SKM-1 treated with dmso at 0.1 percent for 144 hours (cell line): ENCODE results near the gene ASXL3.
A peak's percentile ranks its signal among the peaks of the same experiment; 100 is the strongest.

Experiments used
- DNase-seq: peaks from one replicate; lab custom pipeline; 2025; ENCODE audit not compliant: unreplicated experiment; lab: John Stamatoyannopoulos, UW

The ASXL3 gene

DNA sequence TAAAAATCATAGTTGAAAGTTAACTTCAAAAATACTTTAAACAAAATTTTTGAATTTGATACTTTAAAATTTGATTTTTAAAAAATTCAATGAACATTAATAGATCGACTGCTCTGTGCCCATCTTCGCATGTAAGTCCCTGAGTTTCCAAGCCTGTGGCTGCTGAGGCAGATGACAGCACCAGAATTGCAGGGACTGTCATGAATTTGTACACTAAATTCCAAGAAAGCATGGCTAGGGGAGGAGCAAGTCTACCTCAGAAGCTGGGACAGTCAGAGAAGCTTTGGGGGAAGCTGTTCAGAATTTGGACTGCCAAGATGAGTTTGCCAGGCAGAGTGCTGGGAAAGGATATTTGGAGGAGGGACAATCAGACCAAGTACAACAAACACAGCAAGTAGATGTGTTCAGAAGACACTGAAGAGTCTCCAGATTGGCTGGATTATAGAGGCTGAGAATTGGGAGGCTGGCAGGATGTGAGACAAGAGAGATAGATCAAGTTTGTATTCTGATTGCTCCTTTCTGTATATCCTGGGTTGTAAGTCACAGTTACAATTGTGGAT, 79.0 kb downstream of the ASXL3 start:
- no peak for DNase-seq

DNA sequence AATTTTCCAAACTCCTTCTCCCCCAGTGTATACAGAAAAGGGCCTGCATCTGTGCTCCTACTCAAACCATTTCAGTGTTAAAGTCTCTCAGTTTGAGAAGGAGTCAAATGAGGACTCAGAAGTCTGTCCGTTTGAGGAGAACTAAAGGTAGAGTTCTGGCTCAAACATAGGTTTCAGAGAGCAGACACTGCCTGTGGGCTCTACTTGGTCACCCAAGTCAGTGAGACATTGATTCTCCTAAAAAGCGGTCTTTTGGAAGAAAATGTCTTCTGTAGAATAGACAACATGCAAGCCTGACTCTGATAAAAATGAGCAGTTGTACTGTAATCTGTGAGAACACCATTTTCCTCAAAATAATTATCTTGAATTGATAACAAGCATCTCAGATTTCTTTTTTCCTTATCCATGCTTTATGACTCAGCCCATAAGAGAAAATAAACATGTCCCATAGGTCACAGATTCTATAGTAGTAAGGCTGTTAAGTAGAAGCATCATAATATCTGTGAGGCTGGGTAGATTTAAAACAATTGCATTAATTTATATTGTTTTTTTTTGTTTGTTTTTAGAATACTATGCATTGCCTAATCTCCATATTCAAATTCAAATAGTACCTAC, 82.8 kb downstream of the ASXL3 start:
- no peak for DNase-seq

DNA sequence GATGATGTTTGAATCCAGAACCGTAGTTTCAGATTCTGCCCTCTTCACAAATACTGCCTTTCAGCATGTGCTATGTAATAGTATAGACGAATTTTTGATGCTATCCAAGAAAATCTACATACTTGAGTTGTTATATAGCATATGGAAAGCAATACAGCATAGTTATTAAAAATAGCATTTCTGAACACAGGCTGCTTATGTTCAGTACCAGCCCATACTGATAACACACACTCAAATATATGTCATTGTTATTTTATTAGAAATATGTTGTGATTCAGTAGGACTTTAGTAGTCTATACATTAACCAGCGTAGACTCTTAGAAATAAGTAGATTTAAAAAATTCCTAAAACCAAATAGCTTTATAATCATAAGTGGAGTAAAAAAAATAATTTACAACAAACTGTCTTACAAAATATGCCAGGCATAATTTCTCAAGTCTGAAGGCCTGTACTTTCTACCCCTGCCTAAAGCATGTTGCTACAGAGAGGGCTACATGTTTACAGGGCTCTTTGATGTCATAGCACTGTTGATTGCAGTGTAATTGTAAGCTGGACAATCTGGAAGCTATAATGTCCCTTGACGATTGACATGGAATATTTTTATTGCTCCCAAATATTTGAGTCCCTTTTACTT, 86.3 kb downstream of the ASXL3 start:
- DNase-seq = no peak

DNA sequence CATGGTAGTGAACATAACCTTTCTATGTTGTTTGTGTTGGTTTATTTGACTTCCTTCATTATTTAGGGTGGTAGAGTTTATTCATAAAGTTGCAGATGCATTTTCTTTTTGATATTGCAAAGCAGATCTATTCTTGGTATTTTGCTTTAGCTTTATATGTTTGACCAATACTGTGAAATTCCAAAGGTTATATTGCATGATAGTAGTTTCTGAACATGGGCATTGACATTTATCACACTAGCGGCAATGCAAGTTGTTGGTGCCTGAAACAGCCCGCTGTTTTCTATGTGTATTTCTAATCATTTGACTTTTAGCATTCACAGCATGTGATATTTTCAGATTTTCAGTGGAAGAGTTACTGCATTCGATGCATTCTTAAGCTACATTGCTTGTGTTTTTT, 87.2 kb downstream of the ASXL3 start:
- DNase-seq = no peak

DNA sequence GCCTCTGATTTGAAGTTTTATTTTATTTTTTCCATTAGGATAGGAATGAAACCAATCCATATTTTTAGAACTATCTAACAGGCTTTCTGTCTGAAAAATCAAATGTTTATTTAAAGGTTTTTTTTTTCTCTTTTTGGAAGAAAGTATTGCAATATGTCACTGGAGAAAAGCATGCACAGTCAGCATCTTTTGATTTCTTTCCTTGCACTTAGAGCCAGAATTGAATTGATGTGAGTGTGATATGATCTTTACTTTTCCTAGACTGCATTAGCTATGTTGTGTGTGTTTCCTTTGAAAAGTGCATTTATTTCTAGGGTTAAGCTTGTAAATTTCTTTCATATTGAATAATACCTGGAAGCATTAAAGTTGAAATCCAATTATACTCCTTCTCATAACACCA, 87.6 kb downstream of the ASXL3 start:
- no peak for DNase-seq

DNA sequence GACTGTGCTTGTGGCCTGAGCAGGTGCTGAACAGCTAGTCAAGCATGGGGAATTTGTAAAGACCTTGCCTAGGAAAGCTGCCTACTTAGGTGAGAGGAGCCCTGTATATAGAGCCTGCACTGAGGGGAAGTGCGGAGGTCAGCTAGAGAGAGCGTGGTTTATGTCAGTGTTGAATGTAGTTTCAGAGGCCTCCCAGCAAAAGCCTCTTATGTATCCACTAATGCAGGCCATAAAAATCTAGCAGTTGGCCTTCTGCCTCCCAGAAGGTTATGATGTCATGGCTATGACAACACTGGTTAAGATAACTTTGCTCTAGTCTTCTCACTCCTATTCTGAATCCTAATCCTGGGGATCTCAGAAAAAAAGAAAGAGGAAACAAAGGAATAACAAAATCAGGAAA, 88.9 kb downstream of the ASXL3 start:
- DNase-seq = no peak

DNA sequence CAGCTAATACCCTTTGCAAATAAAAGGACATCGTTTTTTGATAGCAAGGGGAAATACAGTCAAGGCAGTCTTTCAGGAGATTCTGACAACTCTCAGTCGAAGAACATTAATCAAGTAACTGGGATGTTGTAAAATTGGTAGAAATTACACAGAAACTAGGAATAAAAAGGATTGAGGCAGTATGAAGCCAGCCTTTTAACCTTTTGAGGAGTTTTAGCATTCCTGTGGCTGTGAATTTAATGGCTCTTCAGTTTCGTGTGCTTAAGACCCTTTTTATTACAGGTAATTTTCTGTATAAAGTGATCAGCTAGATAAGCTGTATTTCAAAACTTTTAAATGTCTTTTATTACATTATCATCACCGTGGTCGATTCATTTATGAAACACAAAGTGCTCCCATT, 91.6 kb downstream of the ASXL3 start:
- DNase-seq = no peak

DNA sequence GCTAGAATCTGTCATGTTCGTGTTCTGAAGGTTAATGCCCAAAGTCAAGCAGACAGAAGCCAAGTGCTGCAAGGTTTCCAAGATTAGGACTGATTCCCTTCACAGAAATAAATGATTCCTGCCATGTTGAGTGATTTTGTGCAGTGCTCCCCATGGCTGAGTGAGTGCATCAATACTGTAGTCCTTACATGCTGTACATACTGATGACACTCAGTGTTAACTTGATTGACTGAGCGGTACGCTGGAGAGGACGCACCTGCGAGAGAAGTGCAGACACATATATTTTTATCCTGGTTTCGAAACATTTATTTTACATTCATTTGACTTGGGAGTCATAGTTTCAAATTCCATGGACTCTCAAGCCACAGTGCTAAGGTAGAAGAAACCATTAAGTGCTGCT, 92.0 kb downstream of the ASXL3 start:
- DNase-seq = no peak

DNA sequence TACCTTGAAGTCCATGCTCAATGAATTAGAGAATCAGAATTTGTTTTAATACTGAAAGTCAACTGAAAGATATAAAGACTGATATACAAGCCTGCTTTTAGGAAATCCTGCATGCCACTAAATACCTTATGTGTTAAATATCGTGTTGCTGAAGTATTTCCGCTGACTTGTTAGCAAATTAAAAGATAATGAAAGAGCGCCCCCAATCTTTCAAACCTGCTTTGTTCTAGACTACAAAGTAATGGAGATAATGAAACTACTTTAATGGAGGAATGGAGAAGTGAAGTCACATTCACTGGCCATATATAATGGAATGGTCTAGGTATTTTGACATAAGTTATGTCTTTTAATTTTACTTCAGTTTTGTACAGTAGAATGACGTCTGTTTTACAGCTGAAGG, 95.7 kb downstream of the ASXL3 start:
- DNase-seq = no peak

DNA sequence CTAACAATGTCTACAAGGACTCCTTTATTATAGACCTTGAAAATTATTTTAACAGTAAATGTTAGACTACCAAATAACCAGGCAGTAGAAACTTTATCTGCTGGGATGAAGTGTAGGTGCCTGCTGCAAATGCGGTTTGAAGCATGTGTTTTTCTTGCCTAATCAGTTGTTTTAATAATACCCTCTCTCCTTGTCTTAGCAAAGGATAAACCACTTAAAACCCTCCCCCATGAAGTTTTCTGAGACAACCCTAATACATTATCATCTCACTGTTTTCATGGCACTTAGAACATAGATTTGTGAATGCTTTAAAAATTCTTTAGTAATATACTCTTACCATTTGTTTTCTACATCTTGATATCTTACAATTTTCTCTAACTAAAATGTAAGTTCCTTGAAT, 98.6 kb downstream of the ASXL3 start:
- no peak for DNase-seq

DNA sequence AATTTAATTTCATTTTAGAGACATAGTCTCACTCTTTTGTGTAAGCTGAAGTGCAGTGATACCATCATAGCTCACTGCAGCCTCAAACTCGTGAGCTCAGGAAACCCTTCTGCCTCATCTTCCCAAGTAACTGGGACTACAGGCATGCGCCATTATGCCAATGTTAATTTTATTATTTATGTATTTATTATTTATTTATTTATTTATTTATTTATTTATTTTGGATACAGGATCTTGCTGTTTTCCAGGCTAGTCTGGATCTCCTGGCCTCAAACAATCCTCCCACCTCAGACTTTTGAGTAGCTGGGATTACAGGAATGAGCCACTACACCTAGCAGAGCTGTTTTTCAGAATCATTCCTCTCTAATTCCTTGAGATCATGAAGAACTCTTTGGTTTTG, 99.9 kb downstream of the ASXL3 start:
- no peak for DNase-seq

DNA sequence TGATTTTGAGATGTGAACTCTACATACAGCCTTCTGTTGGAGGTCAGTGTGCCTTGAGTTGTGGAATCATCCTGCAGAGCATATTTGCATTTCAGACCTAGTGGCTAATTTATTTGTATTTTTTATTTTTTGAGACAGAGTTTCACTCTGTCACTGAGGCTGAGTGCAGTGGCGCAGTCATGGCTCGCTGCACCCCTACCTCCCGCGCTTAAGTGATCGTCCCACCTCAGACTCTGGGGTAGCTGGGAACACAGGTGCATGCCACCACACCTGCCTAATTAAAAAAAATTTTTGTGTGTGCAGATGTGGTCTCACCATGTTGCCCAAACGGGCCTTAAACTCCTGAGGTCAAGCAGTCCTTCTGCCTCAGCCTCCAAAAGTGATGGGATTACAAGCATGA, 104.4 kb downstream of the ASXL3 start:
- no peak for DNase-seq

DNA sequence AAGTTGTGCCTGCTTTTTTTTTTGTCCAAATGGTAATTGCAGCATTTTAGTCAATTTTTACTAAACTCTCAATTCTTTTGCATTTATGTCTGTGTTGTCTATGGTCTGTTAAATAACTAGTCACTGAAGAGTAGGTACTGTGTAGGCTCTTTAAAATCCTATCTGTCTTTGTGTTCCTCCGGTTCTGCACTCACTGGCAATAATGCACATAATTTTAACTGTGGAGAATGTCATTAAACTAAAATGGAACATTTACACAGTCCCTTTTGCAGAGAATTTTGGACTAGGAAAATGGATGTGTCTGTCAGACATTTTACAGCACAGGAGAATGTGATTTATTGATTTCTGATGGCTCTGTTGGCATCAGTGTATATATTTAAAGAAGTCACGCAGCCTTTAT, 116.6 kb downstream of the ASXL3 start:
- no peak for DNase-seq

DNA sequence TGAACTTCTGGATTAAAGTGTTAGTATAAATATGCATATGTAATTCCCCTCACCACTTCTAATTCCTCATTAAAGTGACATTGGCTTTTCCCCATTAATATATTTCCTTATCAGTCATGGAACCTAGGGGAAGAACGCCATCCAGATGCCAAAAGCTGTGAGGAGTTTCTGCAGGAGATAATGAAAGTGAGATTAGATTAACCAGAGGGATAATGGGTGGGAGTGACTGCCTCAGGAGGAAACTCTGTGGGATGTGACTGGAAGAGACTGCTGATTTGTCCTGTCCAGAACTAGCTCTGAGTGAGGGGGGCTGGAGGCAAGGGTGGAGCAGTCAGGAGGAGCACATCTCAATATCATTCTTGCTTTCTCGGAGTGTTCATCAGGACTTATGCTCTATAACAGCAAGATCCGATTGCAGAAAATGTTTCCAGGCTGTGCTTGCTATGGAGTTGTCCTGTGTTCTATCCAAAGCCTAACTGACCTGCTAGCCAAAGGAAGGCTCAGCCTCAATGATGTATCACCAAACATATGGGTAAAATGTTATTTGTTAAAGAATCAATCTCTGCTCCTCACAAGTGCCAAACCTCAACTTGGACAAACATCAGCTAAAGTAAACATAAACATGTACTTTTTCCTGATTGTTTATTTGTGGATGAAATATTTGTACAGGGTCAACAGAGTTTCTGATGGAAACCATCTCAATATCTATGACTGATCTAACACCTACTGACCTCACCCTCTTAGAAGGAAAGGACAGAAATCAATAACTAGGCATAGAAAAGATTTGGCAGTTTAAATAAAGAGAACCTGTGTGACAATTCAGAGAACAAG, 118.5 kb downstream of the ASXL3 start:
- no peak for DNase-seq

DNA sequence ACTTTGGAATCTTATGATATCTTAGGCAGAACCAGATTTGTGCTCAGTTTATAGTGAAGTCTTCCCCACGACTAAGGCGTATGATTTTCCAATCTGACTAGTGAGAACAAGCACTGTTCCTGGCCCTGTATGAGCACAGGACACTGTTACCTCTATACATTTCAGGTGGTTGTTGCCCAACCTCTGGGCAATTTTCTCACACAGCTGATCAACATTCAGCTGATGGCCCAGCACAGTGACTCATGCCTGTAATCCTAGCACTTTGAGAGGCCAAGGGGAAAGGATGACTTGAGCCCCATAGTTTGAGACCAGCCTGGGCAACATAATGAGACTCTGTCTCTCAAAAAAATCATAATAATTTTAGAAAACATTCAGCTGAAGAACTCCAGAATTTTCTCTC, 119.5 kb downstream of the ASXL3 start:
- no peak for DNase-seq

DNA sequence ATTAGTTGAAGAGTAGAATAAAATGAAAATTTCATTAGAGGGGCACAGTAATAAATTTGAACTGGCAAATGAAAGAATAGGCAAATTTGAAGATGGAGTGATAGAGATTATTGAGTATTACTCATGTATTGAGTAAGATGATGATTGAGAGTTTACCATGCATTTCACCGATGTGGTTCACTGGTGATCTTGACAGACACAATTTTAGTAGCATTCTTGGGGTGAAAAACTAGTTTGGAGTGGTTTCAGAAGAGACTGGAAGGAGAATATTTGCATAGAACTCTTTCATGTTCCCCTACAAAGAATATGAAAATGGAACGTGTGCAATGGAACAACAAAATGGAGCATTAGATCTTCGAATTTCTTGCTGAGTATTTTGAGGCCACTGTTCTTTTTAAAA, 121.4 kb downstream of the ASXL3 start:
- DNase-seq = no peak

DNA sequence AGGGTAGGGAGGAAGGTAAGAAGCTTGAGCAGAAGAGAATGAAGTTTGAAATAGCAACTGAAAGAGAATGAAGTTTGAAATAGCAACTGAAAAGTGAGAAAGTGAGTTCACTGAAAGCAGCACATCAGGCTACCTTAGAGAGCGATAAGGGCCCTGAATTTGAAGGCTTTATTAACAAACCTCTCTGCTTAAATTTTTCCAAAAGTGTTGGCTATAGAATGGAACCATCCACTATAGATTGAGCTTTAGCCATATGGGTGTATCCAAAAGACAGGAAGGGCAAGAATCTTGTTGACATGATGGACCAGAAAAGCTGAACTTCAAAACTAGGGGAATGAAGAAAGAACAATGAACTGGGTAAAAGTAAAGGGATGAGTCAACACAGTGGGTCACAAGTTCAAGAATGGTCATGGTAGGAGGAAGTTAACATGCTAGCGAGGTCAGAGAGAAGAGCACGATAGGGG, 122.5 kb downstream of the ASXL3 start:
- peak; percentile 50 for DNase-seq

DNA sequence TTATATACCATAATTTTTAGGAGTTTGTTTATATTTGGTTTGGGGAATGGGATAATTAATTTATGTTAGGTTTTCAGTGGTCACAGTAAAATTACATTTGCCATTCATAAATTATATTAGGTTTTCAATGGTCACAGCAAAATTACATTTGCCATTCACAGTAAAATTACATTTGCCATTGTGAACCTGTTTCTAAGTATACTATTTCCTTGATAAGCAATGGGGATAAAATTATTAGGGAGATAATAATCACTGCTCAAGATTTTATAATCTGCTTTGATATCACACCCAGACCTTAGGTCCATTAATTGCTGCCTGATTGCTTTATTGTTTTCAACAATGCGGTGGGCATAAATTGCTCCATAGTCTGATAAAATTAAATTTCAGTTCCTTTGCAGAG, 124.6 kb downstream of the ASXL3 start:
- no peak for DNase-seq

DNA sequence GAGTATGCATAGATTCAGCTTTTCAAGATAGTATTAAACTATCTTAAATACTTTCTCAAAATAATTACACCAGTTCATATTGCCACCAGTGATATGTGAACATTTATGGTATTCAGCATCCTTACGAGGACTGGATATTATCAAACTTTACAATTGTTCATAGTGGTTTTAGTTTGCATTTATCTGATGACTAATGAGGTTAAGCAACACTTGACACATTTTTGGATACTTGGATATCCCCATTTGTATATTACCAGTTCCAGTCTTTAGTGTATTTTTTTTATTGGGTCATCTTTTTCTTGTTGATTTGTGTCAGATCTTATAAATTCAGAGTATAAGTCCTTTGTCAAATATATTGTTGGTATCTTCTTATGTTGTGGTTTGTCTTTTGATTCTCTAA, 128.4 kb downstream of the ASXL3 start:
- DNase-seq = no peak

DNA sequence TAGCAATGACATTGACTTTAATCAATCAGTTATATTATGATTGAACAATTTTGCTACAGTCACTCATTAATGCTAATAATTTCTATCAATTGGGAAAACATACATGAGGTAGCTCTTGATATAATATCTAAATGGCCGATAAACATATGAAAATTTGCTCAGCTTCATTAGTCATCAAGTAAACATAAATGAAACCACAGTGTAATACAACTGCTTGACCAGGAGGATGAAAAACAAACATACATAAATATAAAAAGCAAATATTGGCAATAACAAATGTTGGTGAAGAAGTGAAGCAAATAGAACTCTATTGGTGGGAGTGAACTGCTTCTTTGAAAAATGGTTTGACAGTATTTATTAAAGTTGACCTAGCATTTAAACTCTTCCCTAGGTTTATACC, 130.9 kb downstream of the ASXL3 start:
- no peak for DNase-seq

DNA sequence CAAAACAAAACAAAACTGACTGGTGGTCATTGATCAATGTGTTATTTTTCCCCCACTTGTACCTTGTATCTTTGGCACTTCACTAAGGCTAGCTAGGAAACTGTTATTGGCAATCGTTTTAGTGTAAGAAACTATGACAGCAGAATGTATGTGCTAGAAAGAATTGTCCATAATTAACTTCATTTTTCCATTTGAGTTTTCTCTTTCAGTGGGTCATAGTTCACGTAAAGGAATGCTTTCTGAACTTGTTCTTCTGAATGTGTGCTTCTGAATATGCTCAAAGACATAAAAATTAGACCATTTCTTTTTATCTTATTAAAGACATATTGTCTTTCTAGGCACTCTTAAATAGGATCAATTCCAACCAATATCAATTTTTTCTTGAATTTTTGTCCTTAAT, 132.2 kb downstream of the ASXL3 start:
- no peak for DNase-seq

DNA sequence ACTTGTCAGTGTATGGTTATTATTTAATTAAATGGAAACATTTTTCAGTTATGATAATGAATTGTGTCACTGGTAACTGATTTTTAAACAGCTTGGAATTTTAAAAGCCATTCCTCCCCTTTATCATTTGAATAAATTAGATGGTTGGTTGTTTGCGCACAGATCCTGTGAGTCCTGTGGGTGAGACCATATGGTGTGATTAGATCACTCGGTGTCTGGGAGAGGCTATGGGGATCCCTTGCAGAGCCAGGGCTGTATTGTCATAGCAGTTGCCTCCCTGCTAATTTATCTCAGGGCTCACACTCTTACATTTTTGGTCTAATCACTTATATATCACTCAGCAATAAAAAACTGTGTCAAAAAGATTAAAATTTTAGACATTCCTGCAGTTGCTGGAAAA, 133.5 kb downstream of the ASXL3 start:
- DNase-seq = no peak
